Measurements from ENCODE around the gene C1QTNF8.

Gene C1QTNF8

DNA sequence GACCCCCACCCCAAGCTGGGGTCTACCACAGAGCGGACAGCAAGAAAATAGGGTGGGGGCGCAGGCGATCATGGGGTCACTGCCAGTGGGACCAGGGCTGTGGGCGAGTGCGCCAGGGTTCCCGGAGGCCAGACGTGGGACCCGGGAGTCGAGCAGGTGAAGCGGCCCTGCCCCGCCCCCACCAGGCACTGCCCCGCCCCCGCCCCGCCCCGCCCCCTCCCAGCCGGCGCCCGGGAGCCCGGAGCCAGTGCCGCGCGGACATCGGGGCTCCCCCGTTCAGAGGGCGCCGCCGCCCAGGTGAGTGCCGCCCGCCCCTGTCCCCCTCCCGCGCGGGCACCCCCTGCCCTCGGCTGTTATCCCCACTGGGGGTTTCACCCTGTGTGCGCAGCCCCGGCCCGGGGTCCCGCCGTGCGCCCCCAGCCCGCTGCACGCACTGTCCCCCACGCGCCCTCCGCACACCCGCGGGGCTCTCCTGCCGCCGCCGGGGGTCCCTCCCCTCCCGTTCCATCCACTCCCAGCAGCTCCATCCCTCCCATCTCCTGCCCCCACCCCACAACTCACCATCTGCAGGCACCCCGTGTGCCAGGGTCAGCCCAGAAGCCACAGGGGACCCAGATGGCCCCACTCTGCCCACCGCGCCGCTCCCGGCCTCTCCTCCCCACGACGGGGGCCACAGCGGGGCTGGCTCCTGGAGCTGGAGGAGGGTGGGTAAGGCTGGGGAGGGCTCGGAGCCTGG is 23.4 kb downstream of the C1QTNF8 start, which contains the start of gene SSTR5:
Gene SSTR5 (plus strand): TSS at position 222 of the 736 bp plus-strand sequence. CDS start 6,122 bp downstream, outside the sequence.
- Histone ChIP-seq H3K4me3 (ENCODE audit: low read depth, low read length) (peak within 1 kb of the TSS; percentile 53), H3K27ac (ENCODE audit: low read depth, low read length) (no peak within 1 kb of the TSS), H3K36me3 (ENCODE audit: control insufficient read depth, insufficient read depth, low read length) (no peaks in the 10 kb centered on the region), H3K9ac (ENCODE audit: low read depth, low read length) (no peak within 1 kb of the TSS), H3K27me3 (ENCODE audit: control insufficient read depth, insufficient read depth, low read length) (peaks cover 14% of the 10 kb centered on the region; the same call in 1 of the 2 replicates), H3K9me3 (ENCODE audit: control insufficient read depth, insufficient read depth, low read length) (no peaks in the 10 kb centered on the region), H3K4me1 (ENCODE audit: control insufficient read depth, insufficient read depth, low read length) (peaks cover 16% of the 10 kb centered on the region; the same call in 1 of the 2 replicates)

DNA sequence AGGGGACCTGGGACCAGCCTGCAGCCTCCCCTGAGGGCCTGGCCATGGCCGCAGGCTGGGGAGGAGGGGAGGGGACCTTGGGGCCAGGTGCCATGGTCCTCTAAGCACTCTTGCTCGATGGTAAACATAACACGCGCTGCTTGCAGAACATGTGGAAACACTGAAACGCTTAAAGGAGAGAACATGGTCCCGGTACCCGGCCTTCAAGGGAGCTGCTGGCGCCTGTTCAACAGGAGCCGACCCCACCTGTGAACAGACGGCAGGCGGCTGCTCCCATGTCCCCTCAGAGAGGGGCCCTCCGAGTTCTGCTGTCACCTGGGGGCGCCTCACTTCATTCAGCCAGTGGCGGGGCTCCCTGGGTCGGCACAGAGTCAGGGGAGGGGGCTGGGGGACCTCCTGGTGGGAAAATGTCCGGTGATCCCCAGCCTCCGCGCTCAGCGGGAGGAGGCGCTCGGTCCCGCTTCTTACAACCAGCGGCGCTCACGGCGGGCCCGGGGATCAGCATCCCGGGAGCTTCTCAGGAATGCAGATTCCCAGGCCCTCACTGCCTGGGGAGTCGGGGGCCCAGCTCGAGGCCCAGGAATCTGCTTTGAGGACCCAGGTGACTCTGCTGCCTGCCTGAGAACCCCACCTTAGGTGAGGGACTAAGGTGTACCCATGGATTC is 24.4 kb downstream of the C1QTNF8 start:
- H3K27me3 ChIP-seq (ENCODE audit: control insufficient read depth, insufficient read depth, low read length), result peaks cover 14% of the 10 kb centered on the region; the same call in 1 of the 2 replicates
- H3K4me1 ChIP-seq (ENCODE audit: control insufficient read depth, insufficient read depth, low read length), result peaks cover 16% of the 10 kb centered on the region; the same call in 1 of the 2 replicates
- H3K9me3 ChIP-seq (ENCODE audit: control insufficient read depth, insufficient read depth, low read length), result no peaks in the 10 kb centered on the region
- no peak overlapping the region for H3K9ac ChIP-seq (ENCODE audit: low read depth, low read length)
- H3K27ac ChIP-seq (ENCODE audit: low read depth, low read length), result no peak overlapping the region
- no peaks in the 10 kb centered on the region for H3K36me3 ChIP-seq (ENCODE audit: control insufficient read depth, insufficient read depth, low read length)
- peak overlapping the region; percentile 53; the same call in 1 of the 2 replicates for H3K4me3 ChIP-seq (ENCODE audit: low read depth, low read length)

DNA sequence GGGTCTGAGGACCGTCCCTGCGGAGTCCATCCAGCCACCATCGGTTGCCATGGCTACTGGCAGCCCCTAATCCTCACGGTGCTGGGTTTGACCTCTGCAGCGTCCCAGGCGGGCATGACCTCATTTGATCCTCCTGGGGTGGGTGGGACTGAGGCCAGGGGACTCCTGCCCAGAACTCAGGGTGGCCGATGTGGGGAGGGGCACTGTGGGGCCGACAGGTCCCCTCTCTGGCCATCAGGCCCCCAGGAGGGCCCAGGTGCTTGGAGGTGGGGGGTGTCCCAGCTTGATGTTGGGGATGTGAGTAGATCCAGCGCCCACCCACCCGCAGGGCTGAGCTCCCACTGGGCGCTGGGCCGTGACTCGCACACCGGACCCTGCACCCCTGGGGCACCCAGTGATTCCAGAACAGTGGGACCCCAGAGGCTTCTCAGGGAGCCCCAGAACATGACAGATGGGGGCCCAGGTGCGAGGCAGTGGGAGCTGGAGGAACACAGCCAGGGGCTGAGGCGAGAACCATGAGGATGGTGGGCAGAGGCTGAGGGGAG is 25.1 kb downstream of the C1QTNF8 start:
- H3K4me1 ChIP-seq (ENCODE audit: control insufficient read depth, insufficient read depth, low read length), result peaks cover 16% of the 10 kb centered on the region; the same call in 1 of the 2 replicates
- H3K27me3 ChIP-seq (ENCODE audit: control insufficient read depth, insufficient read depth, low read length), result peaks cover 14% of the 10 kb centered on the region; the same call in 1 of the 2 replicates
- no peak overlapping the region for H3K4me3 ChIP-seq (ENCODE audit: low read depth, low read length)
- no peak overlapping the region for H3K27ac ChIP-seq (ENCODE audit: low read depth, low read length)
- no peaks in the 10 kb centered on the region for H3K9me3 ChIP-seq (ENCODE audit: control insufficient read depth, insufficient read depth, low read length)
- H3K9ac ChIP-seq (ENCODE audit: low read depth, low read length), result no peak overlapping the region
- H3K36me3 ChIP-seq (ENCODE audit: control insufficient read depth, insufficient read depth, low read length), result no peaks in the 10 kb centered on the region

GRCh38 chr16:1070084-1070863 is 25.8 kb downstream of the C1QTNF8 start:
- peaks cover 14% of the 10 kb centered on the region; the same call in 1 of the 2 replicates for H3K27me3 ChIP-seq (ENCODE audit: control insufficient read depth, insufficient read depth, low read length)
- no peak overlapping the region for H3K27ac ChIP-seq (ENCODE audit: low read depth, low read length)
- no peak overlapping the region for H3K9ac ChIP-seq (ENCODE audit: low read depth, low read length)
- H3K4me1 ChIP-seq (ENCODE audit: control insufficient read depth, insufficient read depth, low read length), result peaks cover 16% of the 10 kb centered on the region; the same call in 1 of the 2 replicates
- H3K36me3 ChIP-seq (ENCODE audit: control insufficient read depth, insufficient read depth, low read length), result no peaks in the 10 kb centered on the region
- H3K4me3 ChIP-seq (ENCODE audit: low read depth, low read length), result no peak overlapping the region
- no peaks in the 10 kb centered on the region for H3K9me3 ChIP-seq (ENCODE audit: control insufficient read depth, insufficient read depth, low read length)

DNA sequence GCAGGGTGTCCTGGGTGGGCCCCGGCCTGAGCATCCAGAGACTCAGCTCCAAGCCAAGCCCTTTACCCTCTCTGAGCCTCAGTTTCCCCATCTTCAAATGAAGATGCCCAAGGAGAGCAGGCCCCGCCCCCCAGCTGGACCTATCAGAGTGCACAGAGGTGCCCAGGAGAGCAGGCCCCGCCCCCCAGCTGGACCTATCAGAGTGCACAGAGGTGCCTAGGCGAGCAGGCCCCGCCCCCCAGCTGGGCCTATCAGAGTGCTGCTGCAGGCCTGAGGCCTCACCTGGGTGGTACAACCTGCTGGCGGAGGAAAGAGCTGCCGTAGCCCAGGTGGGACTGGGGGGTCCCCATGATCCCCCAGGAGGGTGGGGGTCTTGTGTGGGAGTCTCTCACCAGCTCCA is 26.9 kb downstream of the C1QTNF8 start:
- Histone ChIP-seq H3K4me1 (ENCODE audit: control insufficient read depth, insufficient read depth, low read length) (peaks cover 16% of the 10 kb centered on the region; the same call in 1 of the 2 replicates), H3K27ac (ENCODE audit: low read depth, low read length) (no peak overlapping the region), H3K4me3 (ENCODE audit: low read depth, low read length) (no peak overlapping the region), H3K9ac (ENCODE audit: low read depth, low read length) (no peak overlapping the region), H3K36me3 (ENCODE audit: control insufficient read depth, insufficient read depth, low read length) (no peaks in the 10 kb centered on the region), H3K27me3 (ENCODE audit: control insufficient read depth, insufficient read depth, low read length) (peaks cover 14% of the 10 kb centered on the region; the same call in 1 of the 2 replicates), H3K9me3 (ENCODE audit: control insufficient read depth, insufficient read depth, low read length) (no peaks in the 10 kb centered on the region)

DNA sequence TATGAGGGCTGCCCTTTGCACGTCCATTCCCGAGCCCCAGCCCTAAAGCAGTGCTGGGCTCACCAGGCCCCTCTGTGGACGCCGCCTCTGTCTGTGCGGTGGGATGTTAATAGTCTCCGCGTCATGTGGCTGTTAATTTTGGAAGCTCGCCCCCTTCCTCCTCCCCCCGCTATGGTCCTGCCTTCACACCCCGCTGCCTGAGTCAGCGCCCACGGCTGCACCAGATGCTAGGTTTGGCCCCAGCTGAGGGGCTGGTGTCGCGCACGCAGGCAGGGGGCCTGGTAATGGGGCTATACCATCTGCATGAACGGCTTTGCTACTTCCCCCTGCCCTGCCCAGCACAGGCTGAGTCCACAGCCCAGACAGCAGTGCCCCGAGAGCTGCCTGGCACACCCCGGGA is 27.6 kb downstream of the C1QTNF8 start:
- Histone ChIP-seq H3K27ac (ENCODE audit: low read depth, low read length) (no peak overlapping the region), H3K36me3 (ENCODE audit: control insufficient read depth, insufficient read depth, low read length) (no peaks in the 10 kb centered on the region), H3K4me1 (ENCODE audit: control insufficient read depth, insufficient read depth, low read length) (peaks cover 16% of the 10 kb centered on the region; the same call in 1 of the 2 replicates), H3K9ac (ENCODE audit: low read depth, low read length) (no peak overlapping the region), H3K4me3 (ENCODE audit: low read depth, low read length) (no peak overlapping the region), H3K27me3 (ENCODE audit: control insufficient read depth, insufficient read depth, low read length) (peaks cover 11% of the 10 kb centered on the region; the same call in 1 of the 2 replicates), H3K9me3 (ENCODE audit: control insufficient read depth, insufficient read depth, low read length) (no peaks in the 10 kb centered on the region)

DNA sequence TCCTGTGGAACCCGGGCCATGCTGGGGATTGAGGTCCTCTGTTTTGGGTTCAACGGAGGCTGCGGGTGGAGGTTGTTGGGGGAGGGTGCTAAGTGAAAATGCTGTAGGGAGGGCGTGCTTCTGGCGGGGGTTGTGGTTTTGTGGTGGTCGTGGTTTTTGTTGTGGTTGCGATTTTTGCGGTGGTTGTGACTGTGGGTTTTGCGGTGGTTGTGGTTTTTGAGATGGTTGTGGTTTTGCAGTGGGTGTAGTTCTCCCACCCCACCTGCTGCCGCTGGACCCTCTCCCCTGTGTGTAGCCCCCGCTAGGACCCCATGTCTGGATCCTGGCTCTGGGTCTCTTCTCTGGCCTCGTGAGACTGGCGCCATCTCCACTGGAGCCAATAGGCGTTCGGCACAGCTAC is 28.4 kb downstream of the C1QTNF8 start:
- Histone ChIP-seq H3K36me3 (ENCODE audit: control insufficient read depth, insufficient read depth, low read length) (no peaks in the 10 kb centered on the region), H3K27me3 (ENCODE audit: control insufficient read depth, insufficient read depth, low read length) (peaks cover 11% of the 10 kb centered on the region; the same call in 1 of the 2 replicates), H3K27ac (ENCODE audit: low read depth, low read length) (no peak overlapping the region), H3K9ac (ENCODE audit: low read depth, low read length) (no peak overlapping the region), H3K9me3 (ENCODE audit: control insufficient read depth, insufficient read depth, low read length) (no peaks in the 10 kb centered on the region), H3K4me1 (ENCODE audit: control insufficient read depth, insufficient read depth, low read length) (peaks cover 16% of the 10 kb centered on the region; the same call in 1 of the 2 replicates), H3K4me3 (ENCODE audit: low read depth, low read length) (no peak overlapping the region)

DNA sequence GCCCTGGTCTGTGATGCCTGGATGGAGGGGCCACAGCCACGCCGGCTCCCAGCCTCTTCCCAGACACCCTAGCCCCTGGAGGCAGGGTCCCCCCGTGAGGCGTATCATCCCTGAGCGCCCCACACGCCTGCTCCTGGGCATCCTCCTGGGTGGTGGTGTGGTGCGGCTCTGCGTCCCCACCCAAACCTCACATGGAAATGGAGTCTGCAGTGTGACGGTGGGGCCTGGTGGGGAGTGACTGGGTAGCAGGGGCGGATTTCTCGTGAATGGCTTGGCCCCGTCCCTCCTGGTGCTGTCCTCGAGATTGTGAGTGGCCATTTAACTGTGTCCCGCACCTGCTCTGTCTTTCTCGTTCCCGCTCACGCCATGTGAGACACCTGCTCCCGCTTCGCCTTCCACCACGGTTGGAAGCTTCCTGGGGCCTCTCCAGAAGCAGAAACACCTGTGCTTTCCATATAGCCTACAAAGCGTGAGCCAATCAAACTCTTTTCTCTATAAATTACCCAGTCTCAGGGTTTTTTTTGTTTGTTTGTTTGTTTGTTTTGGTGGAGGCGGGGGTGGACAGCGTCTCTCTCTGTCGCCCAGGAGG is 29.4 kb downstream of the C1QTNF8 start:
- H3K27me3 ChIP-seq (ENCODE audit: control insufficient read depth, insufficient read depth, low read length), result peaks cover 3% of the 10 kb centered on the region; the same call in 1 of the 2 replicates
- peaks cover 13% of the 10 kb centered on the region; the same call in 1 of the 2 replicates for H3K4me1 ChIP-seq (ENCODE audit: control insufficient read depth, insufficient read depth, low read length)
- no peaks in the 10 kb centered on the region for H3K9me3 ChIP-seq (ENCODE audit: control insufficient read depth, insufficient read depth, low read length)
- no peak overlapping the region for H3K4me3 ChIP-seq (ENCODE audit: low read depth, low read length)
- H3K27ac ChIP-seq (ENCODE audit: low read depth, low read length), result no peak overlapping the region
- no peak overlapping the region for H3K9ac ChIP-seq (ENCODE audit: low read depth, low read length)
- H3K36me3 ChIP-seq (ENCODE audit: control insufficient read depth, insufficient read depth, low read length), result no peaks in the 10 kb centered on the region

- no peak overlapping the region for H3K27ac ChIP-seq (ENCODE audit: low read depth, low read length)
- no peak overlapping the region for H3K4me3 ChIP-seq (ENCODE audit: low read depth, low read length)
- H3K36me3 ChIP-seq (ENCODE audit: control insufficient read depth, insufficient read depth, low read length), result no peaks in the 10 kb centered on the region
- H3K9ac ChIP-seq (ENCODE audit: low read depth, low read length), result no peak overlapping the region
- peaks cover 7% of the 10 kb centered on the region; the same call in 1 of the 2 replicates for H3K4me1 ChIP-seq (ENCODE audit: control insufficient read depth, insufficient read depth, low read length)
- no peaks in the 10 kb centered on the region for H3K9me3 ChIP-seq (ENCODE audit: control insufficient read depth, insufficient read depth, low read length)
- H3K27me3 ChIP-seq (ENCODE audit: control insufficient read depth, insufficient read depth, low read length), result no peaks in the 10 kb centered on the region
Observed at GRCh38 chr16:1065469-1066128, 30.4 kb downstream of the C1QTNF8 start.

- H3K4me1 ChIP-seq (ENCODE audit: control insufficient read depth, insufficient read depth, low read length), result no peaks in the 10 kb centered on the region
- no peak overlapping the region for H3K4me3 ChIP-seq (ENCODE audit: low read depth, low read length)
- no peak overlapping the region for H3K27ac ChIP-seq (ENCODE audit: low read depth, low read length)
- H3K9me3 ChIP-seq (ENCODE audit: control insufficient read depth, insufficient read depth, low read length), result no peaks in the 10 kb centered on the region
- H3K9ac ChIP-seq (ENCODE audit: low read depth, low read length), result no peak overlapping the region
- no peaks in the 10 kb centered on the region for H3K27me3 ChIP-seq (ENCODE audit: control insufficient read depth, insufficient read depth, low read length)
- no peaks in the 10 kb centered on the region for H3K36me3 ChIP-seq (ENCODE audit: control insufficient read depth, insufficient read depth, low read length)
Observed at GRCh38 chr16:1063728-1064127, 32.3 kb downstream of the C1QTNF8 start.
